Stimulated activated CD4-positive, alpha-beta T cell treated with anti-CD3 and anti-CD28 coated beads, Interleukin-1b, Interleukin-23, amount 100 ng/mL, for 1 hour (primary cell): ENCODE measurements around the gene SPATA6.
"Not testable (repeated sequence)": the region's sequence is repeated elsewhere in the genome, so short reads cannot be mapped to it uniquely, and the experiment has no call there.

ENCODE experiments used
- DNase-seq, 2 donors: peaks; one replicate each; pipeline ENCODE4 v3.0.0-alpha.2; 2020; ENCODE audit warnings: low read depth in 2 of 2

Gene SPATA6

GRCh38 chr1:48471691-48472576, at the start of gene SPATA6:
Gene SPATA6 (minus strand): TSS chr1:48472204. CDS start chr1:48472008, 196 bp downstream.
- DNase-seq, result peak; percentile 89 to 99

- not testable (repeated sequence) for DNase-seq
Observed at GRCh38 chr1:48519896-48520295, 47.9 kb upstream of the SPATA6 start.

GRCh38 chr1:48506870-48507269, 34.9 kb upstream of the SPATA6 start:
- no peak for DNase-seq

DNA sequence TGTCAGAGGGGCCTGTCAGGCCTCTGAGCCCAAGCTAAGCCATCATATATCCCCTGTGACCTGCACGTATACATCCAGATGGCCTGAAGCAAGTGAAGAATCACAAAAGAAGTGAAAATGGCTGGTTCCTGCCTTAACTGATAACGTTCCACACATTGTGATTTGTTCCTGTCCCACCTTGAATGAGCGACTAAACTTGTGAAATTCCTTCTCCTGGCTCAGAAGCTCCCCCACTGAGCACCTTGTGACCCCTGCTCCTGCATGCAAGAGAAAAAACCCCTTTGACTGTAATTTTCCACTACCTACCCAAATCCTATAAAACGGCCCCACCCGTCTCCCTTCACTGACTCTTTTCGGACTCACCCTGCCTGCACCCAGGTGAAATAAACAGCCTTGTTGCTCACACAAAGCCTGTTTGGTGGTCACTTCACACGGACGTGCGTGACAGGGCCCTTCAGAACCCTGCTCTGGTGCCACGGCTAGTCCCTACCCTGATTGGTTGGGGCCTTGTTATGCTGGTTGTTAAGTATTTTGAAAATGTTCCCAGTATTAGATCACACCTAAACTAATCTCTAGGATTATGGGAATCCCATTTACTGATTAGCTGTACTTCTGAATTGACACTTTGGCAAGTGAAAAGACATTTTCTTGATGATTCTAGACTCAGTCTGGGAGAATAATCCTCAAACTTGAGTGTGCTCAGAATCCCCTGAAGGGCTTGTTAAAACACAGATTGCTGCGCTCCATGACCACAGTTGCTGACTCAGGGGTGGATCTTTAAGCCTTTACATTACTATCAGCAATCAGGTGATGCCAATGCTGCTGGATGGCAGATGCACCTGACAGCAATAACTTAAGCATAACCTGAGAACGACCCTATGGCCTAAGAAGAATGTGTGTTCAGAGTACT, 28.8 kb upstream of the SPATA6 start:
- DNase-seq, result no peak

GRCh38 chr1:48499211-48499735, 27.3 kb upstream of the SPATA6 start:
- DNase-seq, result no peak

GRCh38 chr1:48498096-48498791, 26.2 kb upstream of the SPATA6 start:
- peak; percentile 11 to 59 for DNase-seq

DNA sequence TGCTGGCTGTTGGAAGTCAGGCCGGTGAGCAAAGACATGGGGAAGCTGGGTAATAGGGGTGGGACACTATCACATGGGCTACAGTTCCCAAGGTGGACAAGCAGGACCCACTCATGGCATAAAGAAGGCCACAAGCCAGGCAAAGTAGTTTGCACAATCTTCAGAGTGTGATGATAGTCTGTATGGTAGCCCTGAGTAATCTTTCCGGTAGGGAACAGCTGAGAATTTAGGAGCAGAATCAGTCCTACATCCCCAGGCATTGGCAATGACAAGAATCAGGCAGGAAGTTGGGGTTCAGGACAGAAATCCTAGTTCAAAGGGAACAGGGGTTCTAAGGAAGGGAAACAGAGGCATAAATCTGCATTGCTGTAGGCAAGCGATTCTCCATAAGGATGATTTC, 23.9 kb upstream of the SPATA6 start:
- DNase-seq, result no peak

GRCh38 chr1:48495166-48495565, 23.2 kb upstream of the SPATA6 start:
- no peak for DNase-seq

GRCh38 chr1:48493970-48494769, 22.2 kb upstream of the SPATA6 start:
- no peak for DNase-seq

DNA sequence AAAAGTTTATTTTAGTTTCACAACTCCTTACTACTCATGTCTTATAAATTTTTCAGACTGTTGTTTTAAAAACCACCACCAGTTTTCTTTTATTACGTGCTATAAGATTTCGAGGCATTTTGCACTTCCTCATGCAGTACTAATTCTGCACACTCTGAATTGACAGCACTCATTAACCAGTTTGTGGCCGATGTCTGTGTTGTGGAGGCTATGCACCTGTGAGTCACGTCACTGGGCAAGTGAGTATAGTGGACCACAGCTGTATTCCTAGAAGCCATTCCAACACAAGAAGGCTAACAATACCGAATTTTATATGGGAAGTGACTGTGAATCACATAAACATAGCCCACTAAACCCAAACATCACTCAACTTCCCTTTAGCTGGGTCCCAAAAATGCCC, 21.0 kb upstream of the SPATA6 start:
- no peak for DNase-seq

DNA sequence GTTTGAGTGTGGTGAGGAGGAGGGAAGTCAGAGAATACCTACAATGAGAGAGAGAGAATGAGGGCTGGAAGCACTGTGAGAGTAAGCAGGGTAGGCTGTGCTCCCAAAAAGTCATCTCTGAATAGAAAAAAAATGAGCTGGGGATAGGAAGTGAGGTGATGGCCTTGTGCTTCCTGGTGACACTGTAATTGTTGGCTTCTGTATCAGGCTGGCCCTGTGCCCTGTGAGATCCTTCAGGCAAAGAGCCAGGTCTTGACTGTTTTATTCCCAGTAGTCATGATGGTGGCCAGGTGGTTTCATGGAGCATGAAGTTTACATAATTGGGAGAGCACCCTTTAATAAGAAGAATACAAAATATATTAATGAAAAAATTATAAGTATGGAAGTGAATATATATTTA, 20.4 kb upstream of the SPATA6 start:
- DNase-seq, result no peak

- DNase-seq, result no peak
Observed at GRCh38 chr1:48488721-48489120, 16.7 kb upstream of the SPATA6 start.

DNA sequence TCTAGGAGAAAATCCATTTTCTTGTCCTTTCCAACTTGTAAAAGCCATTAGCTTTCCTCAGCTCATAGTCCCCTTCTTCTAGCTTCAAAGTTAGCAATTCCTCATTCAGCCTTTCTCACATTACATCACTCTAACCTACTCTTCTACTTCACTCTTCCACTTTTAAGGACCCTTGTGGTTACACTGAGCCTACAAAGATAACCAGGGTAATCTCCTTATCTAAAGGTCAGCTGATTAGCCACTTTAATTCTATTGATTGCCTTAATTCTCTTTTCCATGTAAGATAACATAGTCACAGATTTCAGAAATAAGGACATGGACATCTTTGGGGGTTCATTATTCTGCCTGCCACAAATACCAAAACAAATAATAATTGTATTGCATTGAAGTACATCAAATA, 8.5 kb upstream of the SPATA6 start:
- no peak for DNase-seq

GRCh38 chr1:48480023-48480422, 8.0 kb upstream of the SPATA6 start:
- DNase-seq, result not testable (repeated sequence)

DNA sequence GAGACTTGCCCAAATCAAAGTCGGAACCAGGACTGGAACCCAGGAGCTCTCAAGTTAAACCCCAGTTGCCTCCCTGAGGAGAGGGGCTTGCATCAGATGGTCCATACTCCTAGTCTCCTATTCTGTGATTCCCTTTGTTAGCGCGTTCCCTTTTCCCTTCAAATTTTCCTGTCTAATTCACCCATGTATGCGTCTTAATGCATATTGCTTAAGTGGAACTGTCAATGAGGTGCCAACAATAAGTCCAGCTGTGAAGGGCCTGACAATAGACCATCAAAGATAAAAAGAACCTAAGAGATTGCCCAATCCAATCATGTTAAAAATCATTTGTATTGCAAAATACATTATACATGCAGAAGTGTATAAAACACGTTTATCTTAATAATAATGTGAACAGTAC, 634 bp upstream of the SPATA6 start:
- DNase-seq, result no peak

DNA sequence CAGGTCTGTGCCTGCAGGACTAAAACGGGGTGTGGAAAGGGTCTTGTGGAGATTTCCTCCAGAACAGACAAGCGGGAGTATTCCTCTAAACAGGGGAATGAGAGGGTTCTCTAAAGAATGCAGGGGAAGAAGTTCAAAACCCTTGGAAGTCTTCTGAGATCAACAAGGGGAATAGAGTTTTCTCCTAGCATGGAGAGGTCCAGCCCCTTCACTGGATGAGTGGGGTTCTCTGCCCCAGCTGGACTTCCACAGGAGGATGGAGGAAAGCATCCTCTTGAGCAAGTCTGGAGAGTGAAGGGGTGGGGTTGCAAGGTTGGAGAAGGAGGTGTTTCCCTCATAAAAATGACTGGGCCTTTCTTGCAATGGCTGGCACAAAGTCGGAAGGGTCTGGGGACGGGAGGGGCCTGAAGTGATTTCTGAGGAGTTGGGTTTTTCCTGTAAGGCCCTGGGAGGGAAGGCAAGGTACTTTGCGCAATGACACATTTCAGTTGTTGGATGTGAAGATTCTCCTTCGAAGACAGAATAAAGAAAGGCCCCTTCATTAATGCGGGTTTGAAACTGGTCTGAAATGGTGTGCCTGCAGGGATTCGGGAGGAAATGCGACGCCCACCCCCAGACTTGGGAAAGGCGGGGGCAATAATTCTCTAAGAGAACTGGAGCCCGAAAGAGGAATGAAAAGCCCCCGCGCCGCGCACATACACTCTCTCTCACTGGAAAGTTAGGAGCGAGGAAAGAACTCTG, 884 bp downstream of the SPATA6 start:
- DNase-seq, result no peak

DNA sequence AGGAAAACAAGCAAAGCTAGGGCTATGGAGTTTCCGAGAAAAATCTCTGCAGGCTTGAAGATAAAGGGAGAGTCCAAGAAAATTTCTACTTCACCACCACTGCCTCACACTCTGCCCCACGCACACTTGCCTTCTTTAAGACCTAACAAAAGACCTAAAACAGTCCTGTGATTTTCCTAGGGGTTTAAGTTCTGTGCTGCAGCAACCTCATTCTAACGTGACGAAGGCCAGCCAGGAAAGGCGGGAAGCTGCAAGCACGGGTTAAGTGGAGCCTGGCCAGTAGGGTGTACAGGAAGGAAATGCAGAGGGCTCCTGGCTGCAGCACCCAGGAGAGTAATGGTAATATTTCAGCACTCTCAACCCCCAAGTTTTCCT, 1.5 kb downstream of the SPATA6 start:
- DNase-seq, result no peak

DNA sequence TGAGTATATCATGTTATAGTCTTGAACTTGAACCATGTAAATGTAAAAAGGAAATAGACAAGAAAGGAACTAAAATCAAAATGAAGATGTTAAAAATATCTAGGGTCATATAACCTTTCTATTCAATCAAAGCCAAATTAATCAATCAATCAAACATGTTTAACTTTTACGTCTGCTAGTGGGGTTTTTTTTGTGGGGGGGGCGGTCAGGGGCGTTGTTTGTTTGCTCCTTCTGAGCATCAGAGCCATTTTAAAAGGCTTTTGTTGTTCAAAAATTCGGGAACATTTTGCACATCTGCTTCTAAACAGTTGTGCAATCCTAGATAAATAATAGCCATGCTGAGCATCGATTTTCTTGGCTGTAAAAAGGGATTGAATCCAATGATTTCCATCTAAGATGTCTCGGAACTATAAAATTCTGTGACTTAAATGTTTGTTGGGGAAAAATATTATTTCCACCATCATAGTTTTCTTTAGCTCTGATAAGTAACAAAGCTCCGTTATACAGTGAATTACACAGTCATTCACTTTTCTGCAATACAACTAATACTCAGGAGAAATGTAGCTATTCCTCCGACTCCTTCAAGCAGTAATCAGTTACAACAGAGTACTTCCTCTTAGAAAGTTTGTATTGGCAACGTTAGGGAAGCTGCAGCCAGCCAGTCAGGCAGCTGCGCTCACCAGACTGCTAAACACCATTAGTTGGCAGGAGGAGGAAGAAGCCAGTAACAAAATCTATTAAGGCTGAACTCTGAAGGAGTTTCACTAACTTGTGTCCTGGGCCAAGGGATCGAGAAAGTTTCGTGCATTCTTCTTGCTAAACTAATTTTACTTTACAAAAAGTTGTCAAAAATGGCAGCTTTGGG, 2.2 kb downstream of the SPATA6 start:
- DNase-seq, result no peak

DNA sequence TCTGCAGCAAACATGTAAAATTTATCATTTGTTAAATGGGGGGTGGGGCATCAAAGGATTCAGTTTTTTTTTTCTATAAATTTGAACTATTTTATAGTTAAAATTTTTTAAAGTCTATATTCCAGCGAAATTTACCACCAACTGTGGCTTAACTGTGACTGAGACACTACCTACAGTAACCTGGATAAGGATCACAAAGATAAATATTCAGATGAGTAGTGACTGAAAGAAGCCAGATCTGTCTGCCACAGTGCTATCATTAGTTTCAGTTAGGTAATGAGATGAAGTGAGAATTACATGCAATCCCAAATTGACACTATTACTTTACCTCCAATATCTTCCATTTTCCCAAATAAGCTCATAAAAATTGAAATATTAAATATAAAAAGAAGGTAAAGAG, 5.4 kb downstream of the SPATA6 start:
- DNase-seq, result no peak
